ENCODE results near the gene NXPE3. TPM values are rescaled to one million over a fixed set of nuclear protein-coding genes. Genes with fewer than 3 reads are reported as not detected.
"Not testable (repeated sequence)": the region's sequence is repeated elsewhere in the genome, so short reads cannot be mapped to it uniquely, and the experiment has no call there.

The NXPE3 gene
- total and polyA plus RNA-seq, 3 donors from 2014 or later = 11.7 to 17.0 (median 14.6) TPM

DNA sequence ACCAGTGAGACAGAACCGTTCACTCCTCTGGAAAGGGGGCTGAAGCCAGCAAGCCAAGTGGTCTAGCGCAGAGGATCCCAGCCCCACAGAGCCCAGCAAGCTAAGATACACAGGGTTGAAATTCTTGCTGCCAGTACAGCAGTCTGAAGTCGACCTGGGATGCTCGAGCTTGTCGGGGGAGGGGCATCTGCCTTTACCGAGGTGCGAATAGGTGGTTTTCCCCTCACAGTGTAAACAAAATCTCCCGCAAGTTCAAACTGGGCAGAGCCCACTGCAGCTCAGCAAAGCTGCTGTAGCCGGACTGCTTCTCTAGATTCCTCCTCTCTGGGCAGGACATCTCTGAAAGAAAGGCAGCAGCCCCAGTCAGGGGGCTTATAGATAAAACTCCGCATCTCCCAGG is 43.2 kb upstream of the NXPE3 start:
- Histone ChIP-seq H3K27ac (no peak overlapping the region), H3K27me3 (no peaks in the 10 kb centered on the region), H3K4me3 (no peak overlapping the region), H3K36me3 (ENCODE audit: low read depth, missing control alignments) (no peaks in the 10 kb centered on the region), H3K9me3 (no peaks in the 10 kb centered on the region), H3K4me1 (no peaks in the 10 kb centered on the region)
- intact Hi-C loops (cut with DNase I; ENCODE audit: low total_unique reads) = no loop called here
- TF ChIP-seq POLR2A (IDR thresholded peaks at IDR 0.05) (no peak), CTCF (IDR thresholded peaks at IDR 0.05) (no peak)
- 89 to 97% methylated on average over 9 to 10 of the region's 10 CpGs for WGBS, 2 donors
- DNase-seq = no peak

DNA sequence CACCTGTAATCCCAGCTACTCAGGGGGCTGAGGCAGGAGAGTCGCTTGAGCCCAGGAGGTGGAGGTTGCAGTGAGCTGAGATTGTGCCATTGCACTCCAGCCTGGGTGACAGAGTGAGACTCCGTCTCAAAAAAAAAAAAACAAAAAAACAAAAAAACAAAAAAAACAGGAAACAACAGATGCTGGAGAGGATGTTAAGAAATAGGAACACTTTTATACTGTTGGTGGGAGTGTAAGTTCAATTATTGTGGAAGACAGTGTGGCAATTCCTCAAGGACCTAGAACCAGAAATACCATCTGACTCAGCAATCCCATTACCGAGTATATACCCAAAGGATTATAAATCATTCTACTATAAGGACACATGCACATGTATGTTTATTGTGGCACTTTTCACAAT is 37.1 kb upstream of the NXPE3 start:
- H3K27ac ChIP-seq; intact Hi-C loops (cut with DNase I; ENCODE audit: low total_unique reads); H3K27me3 ChIP-seq; H3K36me3 ChIP-seq (ENCODE audit: low read depth, missing control alignments); H3K9me3 ChIP-seq; H3K4me1 ChIP-seq; DNase-seq; H3K4me3 ChIP-seq: not testable (repeated sequence)
- 89 to 97% methylated on average over 3 of the region's 3 CpGs for WGBS, 2 donors

DNA sequence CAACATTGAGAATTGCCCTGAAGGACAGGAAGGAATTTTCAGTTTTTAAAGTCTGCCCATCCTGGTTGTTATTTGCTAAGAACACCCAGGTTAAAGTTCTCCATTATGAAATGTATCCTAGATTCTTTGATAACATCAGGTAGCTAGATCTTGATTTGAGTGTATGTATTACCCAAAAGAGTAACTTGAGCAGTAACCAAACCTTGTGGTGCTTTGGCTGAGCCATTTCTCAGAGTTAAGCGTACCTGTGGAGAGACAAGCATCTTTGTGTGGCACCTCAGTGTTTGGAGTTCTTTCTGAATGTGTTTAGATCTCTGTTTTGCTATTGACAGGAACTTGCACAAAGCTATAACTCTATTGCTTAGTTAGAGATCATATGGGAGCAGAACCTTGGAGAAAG is 34.2 kb upstream of the NXPE3 start:
- H3K4me3 ChIP-seq = no peak overlapping the region
- intact Hi-C loops (cut with DNase I; ENCODE audit: low total_unique reads) = no loop called here
- H3K4me1 ChIP-seq = no peaks in the 10 kb centered on the region
- H3K36me3 ChIP-seq (ENCODE audit: low read depth, missing control alignments) = no peaks in the 10 kb centered on the region
- WGBS, 2 donors = 47 to 90% methylated on average over 1 of the region's 1 CpG
- no peaks in the 10 kb centered on the region for H3K9me3 ChIP-seq
- no peaks in the 10 kb centered on the region for H3K27me3 ChIP-seq
- no peak overlapping the region for H3K27ac ChIP-seq
- no peak for DNase-seq
- no peak for TF ChIP-seq POLR2A (IDR thresholded peaks at IDR 0.05)
- no peak for TF ChIP-seq CTCF (IDR thresholded peaks at IDR 0.05)

DNA sequence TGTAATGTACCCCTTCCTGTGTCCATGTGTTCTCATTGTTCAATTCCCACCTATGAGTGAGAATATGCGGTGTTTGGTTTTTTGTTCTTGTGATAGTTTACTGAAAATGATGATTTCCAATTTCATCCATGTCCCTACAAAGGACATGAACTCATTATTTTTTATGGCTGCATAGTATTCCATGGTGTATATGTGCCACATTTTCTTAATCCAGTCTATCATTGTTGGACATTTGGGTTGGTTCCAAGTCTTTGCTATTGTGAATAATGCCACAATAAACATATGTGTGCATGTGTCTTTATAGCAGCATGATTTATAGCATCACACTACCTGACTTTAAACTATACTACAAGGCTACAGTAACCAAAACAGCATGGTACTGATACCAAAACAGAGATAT is 33.1 kb upstream of the NXPE3 start:
- 94 to 100% methylated on average over 1 of the region's 1 CpG for WGBS, 2 donors
- H3K36me3 ChIP-seq (ENCODE audit: low read depth, missing control alignments); H3K4me1 ChIP-seq; H3K4me3 ChIP-seq; H3K27ac ChIP-seq; H3K27me3 ChIP-seq; intact Hi-C loops (cut with DNase I; ENCODE audit: low total_unique reads); H3K9me3 ChIP-seq; DNase-seq: not testable (repeated sequence)

DNA sequence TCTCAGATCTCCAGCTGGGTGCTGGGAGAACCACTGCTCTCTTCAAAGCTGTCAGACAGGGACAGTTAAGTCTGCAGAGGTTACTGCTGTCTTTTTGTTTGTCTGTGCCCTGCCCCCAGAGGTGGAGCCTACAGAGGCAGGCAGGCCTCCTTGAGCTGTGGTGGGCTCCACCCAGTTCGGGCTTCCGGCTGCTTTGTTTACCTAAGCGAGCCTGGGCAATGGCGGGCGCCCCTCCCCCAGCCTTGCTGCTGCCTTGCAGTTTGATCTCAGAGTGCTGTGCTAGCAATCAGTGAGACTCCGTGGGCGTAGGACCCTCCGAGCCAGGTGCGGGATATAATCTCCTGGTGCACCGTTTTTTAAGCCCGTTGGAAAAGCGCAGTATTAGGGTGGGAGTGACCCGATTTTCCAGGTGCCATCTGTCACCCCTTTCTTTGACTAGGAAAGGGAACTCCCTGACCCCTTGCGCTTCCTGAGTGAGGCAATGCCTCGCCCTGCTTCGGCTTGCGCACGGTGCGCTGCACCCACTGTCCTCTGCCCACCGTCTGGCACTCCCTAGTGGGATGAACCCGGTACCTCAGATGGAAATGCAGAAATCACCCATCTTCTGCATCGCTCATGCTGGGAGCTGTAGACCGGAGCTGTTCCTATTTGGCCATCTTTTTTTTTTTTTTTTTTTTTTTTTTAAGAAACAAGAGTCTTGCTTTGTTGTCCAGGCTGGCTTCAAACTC is 25.5 kb upstream of the NXPE3 start:
- H3K4me1 ChIP-seq; H3K36me3 ChIP-seq (ENCODE audit: low read depth, missing control alignments); H3K27me3 ChIP-seq; H3K27ac ChIP-seq; H3K4me3 ChIP-seq; intact Hi-C loops (cut with DNase I; ENCODE audit: low total_unique reads); H3K9me3 ChIP-seq; DNase-seq: not testable (repeated sequence)
- WGBS, 2 donors = 94 to 99% methylated on average over 10 to 23 of the region's 23 CpGs

DNA sequence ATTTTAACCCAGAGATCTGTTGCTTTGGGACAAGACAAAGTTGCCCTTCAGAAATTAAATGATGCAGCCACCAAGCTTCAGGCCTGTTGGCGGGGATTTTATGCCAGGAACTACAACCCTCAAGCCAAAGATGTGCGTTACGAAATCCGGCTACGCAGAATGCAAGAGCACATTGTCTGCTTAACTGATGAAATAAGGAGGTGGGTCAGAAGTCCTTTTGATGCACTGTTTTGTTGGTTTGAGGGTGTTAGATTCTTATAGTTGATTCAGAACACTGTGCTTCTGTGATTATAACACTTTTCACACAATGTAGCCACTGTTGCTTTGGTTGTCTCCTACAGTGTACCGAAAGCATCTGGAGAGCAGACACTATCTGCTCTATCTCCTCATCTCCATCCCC is 20.8 kb upstream of the NXPE3 start:
- Histone ChIP-seq H3K9me3 (no peaks in the 10 kb centered on the region), H3K27ac (no peak overlapping the region), H3K4me3 (no peak overlapping the region), H3K27me3 (no peaks in the 10 kb centered on the region), H3K36me3 (ENCODE audit: low read depth, missing control alignments) (no peaks in the 10 kb centered on the region), H3K4me1 (no peaks in the 10 kb centered on the region)
- intact Hi-C loops (cut with DNase I; ENCODE audit: low total_unique reads) = no loop called here
- TF ChIP-seq CTCF (IDR thresholded peaks at IDR 0.05) (no peak), POLR2A (IDR thresholded peaks at IDR 0.05) (no peak)
- 84 to 88% methylated on average over 6 of the region's 6 CpGs for WGBS, 2 donors
- no peak for DNase-seq

All from testis (tissue), 3 donors.